ENCODE measurements around the gene PSTPIP1. TPM values are rescaled to one million over a fixed set of nuclear protein-coding genes. Genes with fewer than 3 reads are reported as not detected.
"Not testable (repeated sequence)": the region's sequence is repeated elsewhere in the genome, so short reads cannot be mapped to it uniquely, and the experiment has no call there.

Gene PSTPIP1
- total RNA-seq, 4 donors from 2014 or later = 7.7 to 11.8 (median 8.1) TPM

DNA sequence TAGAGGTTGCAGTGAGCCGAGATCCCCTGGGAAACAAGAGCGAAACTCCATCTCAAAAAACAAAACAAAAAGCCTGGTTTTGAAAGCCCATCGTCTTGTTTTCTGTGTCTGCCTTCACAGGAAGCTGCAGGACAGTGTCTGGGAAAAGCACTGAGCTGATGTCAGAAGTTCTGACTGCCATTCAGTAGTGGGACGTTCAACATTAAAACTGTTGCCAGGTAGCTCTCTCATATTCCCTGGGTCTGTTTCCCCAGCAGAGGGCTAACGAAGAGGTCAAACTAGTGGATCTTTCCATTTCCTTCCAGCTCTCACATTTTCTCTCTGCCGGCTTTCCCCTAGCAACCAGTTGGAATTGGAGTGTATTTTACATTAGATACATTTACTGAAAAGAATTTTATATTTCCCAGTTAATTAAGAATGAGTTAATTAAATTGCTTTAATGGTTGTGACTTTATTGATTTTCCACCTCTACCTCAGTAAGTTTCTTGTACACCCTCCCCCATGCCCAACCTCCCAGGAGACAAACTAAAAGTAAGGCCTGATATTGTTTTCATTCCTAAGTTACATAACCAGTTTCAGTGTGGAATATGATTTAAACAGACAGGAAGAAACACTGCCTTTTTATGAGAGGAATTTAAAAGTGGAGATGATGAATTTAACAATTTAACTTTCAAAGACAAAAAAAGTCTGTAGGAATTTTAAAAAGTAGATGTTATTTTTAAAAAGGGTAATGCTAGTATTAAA is 33.5 kb upstream of the PSTPIP1 start:
- DNase-seq (ENCODE audit: extremely low spot score) = no peak
- peak overlapping the region in 3 of 4 donors; percentile 24 to 28 (median 25) for H3K27ac ChIP-seq (replicated peaks in 1 of 4)
- H3K36me3 ChIP-seq = no peaks in the 10 kb centered on the region
- TF ChIP-seq POLR2A (IDR thresholded peaks at IDR 0.05; ENCODE audit: low read depth) (no peak), CTCF (IDR thresholded peaks at IDR 0.05) (peak in 1 of 3 experiments; percentile 7), EP300 (IDR thresholded peaks at IDR 0.05) (no peak)
- peaks cover 8 to 36% (median 29%) of the 10 kb centered on the region in 4 donors for H3K4me1 ChIP-seq
- intact Hi-C loops (cut with DNase I) = no loop called here
- no peaks in the 10 kb centered on the region for H3K9me3 ChIP-seq
- H3K4me3 ChIP-seq = no peak overlapping the region
- no peaks in the 10 kb centered on the region for H3K27me3 ChIP-seq
- 46% methylated on average over 6 of the region's 6 CpGs for WGBS

DNA sequence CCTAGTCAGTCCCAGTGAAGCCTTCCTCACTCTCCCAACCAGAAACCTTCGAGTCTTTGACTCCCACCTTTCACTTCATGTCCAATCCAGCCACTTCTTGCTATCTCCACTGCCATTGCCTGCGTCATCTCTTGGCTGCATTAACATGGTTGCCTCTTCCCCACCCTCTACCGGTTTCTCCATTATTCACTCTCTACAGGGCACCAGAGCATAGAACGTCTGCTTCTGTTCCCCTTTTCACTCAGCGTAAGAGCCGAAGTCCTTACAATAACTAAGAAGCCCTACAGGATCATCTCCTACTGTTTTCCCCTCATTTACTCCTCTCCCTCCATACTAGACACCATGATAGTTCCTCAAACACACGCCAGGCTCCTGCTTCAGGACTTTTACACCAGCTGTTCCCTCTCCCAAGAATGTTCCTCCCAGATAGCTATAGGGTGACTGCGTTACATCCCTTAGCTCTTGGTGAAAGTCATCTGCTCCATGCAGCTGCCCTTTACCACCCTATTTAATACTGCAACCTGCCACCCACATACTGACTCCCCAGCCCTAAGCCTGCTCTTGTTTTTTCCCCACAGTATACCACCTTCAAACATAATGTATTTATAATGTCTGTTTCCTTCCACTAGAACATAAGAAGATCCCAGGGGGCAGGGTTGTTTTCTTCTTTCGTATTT is 32.5 kb upstream of the PSTPIP1 start:
- Histone ChIP-seq H3K4me3 (no peak overlapping the region), H3K4me1 (peaks cover 11 to 44% (median 34%) of the 10 kb centered on the region in 4 donors), H3K9me3 (no peaks in the 10 kb centered on the region), H3K27me3 (no peaks in the 10 kb centered on the region), H3K36me3 (no peaks in the 10 kb centered on the region), H3K27ac (replicated peaks in 1 of 4) (no peak overlapping the region)
- intact Hi-C loops (cut with DNase I) = no loop called here
- TF ChIP-seq POLR2AphosphoS5 (IDR thresholded peaks at IDR 0.05) = no peak
- TF ChIP-seq POLR2A (IDR thresholded peaks at IDR 0.05; ENCODE audit: low read depth) = no peak
- TF ChIP-seq CTCF (IDR thresholded peaks at IDR 0.05) = no peak
- TF ChIP-seq EP300 (IDR thresholded peaks at IDR 0.05) = no peak
- DNase-seq (ENCODE audit: extremely low spot score) = no peak
- whole genome bisulfite sequencing = 93% methylated on average over 9 of the region's 9 CpGs

DNA sequence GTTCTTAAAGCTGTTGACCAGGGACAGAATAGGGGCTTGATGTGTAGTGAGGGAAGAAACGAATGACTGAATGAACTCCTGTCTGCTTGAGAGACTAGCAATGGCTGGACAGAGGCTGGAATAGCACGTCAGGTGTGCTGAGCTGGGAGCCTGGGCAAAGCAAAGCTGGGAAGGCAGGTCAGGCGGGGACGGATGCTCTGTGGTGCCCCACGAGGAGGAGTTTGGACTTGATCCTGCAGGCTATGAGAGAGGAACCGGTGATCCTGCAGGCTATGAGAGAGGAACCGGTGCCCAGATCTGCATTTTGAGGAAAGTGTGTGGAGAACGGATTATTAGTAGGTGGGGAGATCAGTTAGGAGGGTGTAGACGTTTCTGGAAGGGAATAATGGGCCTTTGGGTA is 31.3 kb upstream of the PSTPIP1 start:
- H3K4me3 ChIP-seq = no peak overlapping the region
- intact Hi-C loops (cut with DNase I) = no loop called here
- H3K9me3 ChIP-seq = no peaks in the 10 kb centered on the region
- WGBS = 51% methylated on average over 9 of the region's 9 CpGs
- TF ChIP-seq POLR2A (IDR thresholded peaks at IDR 0.05; ENCODE audit: low read depth) (no peak), CTCF (IDR thresholded peaks at IDR 0.05) (peak in 1 of 3 experiments; percentile 6)
- H3K27me3 ChIP-seq = no peaks in the 10 kb centered on the region
- no peaks in the 10 kb centered on the region for H3K36me3 ChIP-seq
- DNase-seq (ENCODE audit: extremely low spot score) = no peak
- H3K4me1 ChIP-seq = peaks cover 11 to 49% (median 36%) of the 10 kb centered on the region in 4 donors
- H3K27ac ChIP-seq (replicated peaks in 1 of 4) = peak overlapping the region in 1 of 4 donors; percentile 18

GRCh38 chr15:76964157-76964556 is 30.8 kb upstream of the PSTPIP1 start:
- no peak for DNase-seq (ENCODE audit: extremely low spot score)
- no peak overlapping the region for H3K27ac ChIP-seq (replicated peaks in 1 of 4)
- H3K4me1 ChIP-seq = peaks cover 11 to 49% (median 36%) of the 10 kb centered on the region in 4 donors
- WGBS = 26% methylated on average over 5 of the region's 5 CpGs
- intact Hi-C loops (cut with DNase I) = no loop called here
- TF ChIP-seq CTCF (IDR thresholded peaks at IDR 0.05) = no peak
- TF ChIP-seq EP300 (IDR thresholded peaks at IDR 0.05) = no peak
- no peak for TF ChIP-seq POLR2AphosphoS5 (IDR thresholded peaks at IDR 0.05)
- no peak for TF ChIP-seq POLR2A (IDR thresholded peaks at IDR 0.05; ENCODE audit: low read depth)
- H3K4me3 ChIP-seq = no peak overlapping the region
- H3K9me3 ChIP-seq = no peaks in the 10 kb centered on the region
- no peaks in the 10 kb centered on the region for H3K36me3 ChIP-seq
- H3K27me3 ChIP-seq = no peaks in the 10 kb centered on the region

DNA sequence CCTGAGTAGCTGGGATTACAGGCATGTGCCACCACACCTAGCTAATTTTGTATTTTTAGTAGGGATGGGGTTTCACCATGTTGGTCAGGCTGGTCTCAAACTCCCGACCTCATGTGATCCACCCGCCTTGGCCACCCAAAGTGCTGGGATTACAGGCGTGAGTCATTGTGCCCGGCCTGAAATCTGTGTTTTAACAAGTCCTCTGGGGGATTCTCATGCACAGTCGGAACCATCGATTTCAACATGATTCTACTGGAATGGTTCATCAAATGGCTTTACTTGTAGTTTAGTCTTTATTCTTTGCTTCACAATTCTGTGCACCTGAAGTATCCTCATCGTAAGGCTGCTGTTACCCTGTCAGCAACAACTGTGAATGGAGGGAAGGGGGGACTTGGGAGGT is 28.9 kb upstream of the PSTPIP1 start:
- intact Hi-C loops (cut with DNase I); H3K9me3 ChIP-seq; H3K27me3 ChIP-seq; H3K4me3 ChIP-seq; H3K36me3 ChIP-seq; H3K27ac ChIP-seq (replicated peaks in 1 of 4); DNase-seq (ENCODE audit: extremely low spot score): not testable (repeated sequence)
- WGBS = 84% methylated on average over 7 of the region's 7 CpGs
- H3K4me1 ChIP-seq = peaks cover 11 to 47% (median 34%) of the 10 kb centered on the region in 4 donors
